ENCODE data around the gene FGF3.

Gene FGF3

DNA sequence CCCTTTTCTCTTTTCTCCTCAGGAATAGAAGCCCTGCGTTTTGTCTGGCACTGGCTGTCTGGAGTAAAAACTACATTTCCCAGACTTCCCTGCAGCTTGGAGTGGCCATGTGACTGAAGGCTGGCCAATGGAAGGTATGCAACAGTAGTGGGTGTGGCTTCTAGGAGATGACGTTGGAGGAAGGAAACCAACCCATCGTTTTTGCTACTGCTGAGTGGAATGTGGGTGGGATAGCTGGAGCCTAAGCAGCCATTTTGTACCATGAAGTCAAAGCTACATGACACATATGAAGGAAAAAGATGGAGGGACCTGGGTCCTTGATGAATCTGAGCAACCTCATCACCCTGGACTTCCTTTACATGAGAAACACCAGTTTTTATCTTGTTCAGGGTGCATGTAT, 19.6 kb downstream of the FGF3 start:
- peak; percentile 11 to 48 for DNase-seq (ENCODE audit: low read depth in 2 of 2)
- no peak overlapping the region for H3K4me3 ChIP-seq (replicated peaks in 1 of 2; ENCODE audit: low read depth in 2 of 2, low read length in 2 of 2)
- TF ChIP-seq, protein P1, sequence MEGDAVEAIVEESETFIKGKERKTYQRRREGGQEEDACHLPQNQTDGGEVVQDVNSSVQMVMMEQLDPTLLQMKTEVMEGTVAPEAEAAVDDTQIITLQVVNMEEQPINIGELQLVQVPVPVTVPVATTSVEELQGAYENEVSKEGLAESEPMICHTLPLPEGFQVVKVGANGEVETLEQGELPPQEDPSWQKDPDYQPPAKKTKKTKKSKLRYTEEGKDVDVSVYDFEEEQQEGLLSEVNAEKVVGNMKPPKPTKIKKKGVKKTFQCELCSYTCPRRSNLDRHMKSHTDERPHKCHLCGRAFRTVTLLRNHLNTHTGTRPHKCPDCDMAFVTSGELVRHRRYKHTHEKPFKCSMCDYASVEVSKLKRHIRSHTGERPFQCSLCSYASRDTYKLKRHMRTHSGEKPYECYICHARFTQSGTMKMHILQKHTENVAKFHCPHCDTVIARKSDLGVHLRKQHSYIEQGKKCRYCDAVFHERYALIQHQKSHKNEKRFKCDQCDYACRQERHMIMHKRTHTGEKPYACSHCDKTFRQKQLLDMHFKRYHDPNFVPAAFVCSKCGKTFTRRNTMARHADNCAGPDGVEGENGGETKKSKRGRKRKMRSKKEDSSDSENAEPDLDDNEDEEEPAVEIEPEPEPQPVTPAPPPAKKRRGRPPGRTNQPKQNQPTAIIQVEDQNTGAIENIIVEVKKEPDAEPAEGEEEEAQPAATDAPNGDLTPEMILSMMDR (IDR thresholded peaks at IDR 0.05; ENCODE audit: low read depth, low read length) = no peak

DNA sequence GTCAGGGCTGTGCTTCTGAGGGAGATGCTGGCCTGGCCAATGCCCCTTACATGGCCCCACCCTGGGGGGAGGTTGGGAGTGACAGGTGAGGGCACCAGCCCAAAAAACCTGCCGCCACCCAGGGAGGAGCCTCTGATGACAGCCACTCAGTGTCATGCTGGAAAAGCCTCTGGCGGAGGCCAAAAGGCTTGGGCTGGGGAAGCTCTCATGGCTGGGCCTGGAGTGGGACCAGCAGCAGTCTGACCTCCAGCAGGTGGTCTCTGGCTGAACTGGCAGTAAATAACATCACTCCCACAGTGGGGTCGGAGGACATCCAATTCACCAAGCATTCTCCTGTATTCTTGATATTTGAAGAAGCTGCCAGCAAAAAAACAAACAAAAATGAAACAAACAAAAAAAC, 20.1 kb downstream of the FGF3 start:
- H3K4me3 ChIP-seq (replicated peaks in 1 of 2; ENCODE audit: low read depth in 2 of 2, low read length in 2 of 2) = no peak overlapping the region
- TF ChIP-seq, protein P1 (IDR thresholded peaks at IDR 0.05; ENCODE audit: low read depth, low read length) = no peak
- no peak for DNase-seq (ENCODE audit: low read depth in 2 of 2)

DNA sequence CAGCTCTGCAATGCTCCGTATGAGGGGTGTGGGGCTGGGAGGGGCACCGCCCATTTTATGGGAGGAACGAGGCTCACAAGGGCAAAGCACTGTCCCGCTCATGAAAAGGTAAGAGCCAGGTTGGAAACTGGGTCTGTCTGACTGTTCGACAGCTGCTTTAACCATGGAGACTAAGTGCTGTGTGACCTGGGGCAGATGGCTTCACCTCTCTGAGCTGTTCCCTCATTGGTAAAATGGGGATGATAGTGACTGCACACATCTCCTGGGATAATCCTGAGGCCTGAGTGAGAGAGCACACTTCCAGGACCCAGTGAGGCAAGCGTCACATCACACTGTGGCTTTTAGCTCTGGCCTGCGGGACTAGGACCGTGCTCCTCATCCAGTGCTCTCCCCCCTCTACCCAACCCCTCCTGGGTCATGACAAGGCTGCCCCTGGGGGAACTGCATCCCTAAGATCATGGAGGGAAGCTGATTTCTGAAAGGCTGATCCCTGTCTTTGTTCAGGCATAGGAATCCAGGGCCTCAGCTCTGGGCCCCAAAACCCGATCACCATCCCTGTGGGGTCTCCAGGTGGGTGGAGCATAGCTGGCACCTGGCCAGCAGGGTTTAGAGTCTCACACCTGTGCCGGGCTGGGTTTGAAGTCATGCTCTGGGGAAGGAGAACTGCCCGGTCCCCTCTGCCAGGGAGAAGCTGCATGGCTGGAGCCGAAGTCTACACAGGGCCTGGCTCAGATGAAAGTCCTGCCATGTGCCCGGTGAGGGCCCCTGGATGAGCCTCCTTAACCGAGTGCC, 21.3 kb downstream of the FGF3 start:
- DNase-seq (ENCODE audit: low read depth in 2 of 2) = no peak
- no peak overlapping the region for H3K4me3 ChIP-seq (replicated peaks in 1 of 2; ENCODE audit: low read depth in 2 of 2, low read length in 2 of 2)
- TF ChIP-seq, protein P1 (IDR thresholded peaks at IDR 0.05; ENCODE audit: low read depth, low read length) = no peak

- H3K4me3 ChIP-seq (replicated peaks in 1 of 2; ENCODE audit: low read depth in 2 of 2, low read length in 2 of 2) = no peak overlapping the region
- no peak for DNase-seq (ENCODE audit: low read depth in 2 of 2)
- TF ChIP-seq, protein P1 (IDR thresholded peaks at IDR 0.05; ENCODE audit: low read depth, low read length) = no peak
These were observed 22.1 kb downstream of the FGF3 start for GRCh38 chr11:69797156-69797555.

DNA sequence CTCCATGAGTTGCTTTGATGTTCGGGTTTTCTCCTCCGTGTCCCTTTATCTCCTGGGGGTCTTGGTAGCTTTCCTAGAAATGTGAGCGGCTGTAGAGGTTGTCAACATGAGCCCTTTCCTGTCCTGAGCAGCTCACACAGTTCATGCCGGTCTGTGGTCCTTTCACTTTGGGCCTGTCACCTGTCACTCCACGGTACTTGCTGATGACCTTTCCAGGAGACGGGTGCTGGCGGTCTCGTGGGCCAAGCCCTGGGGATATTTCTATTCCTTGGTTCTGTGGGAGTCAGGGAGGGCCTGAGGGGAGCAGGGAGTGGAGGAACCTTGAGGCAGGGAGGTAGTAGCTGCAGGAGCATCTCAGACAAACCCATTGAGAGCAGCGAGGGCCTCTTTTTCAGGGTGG, 23.2 kb downstream of the FGF3 start:
- no peak overlapping the region for H3K4me3 ChIP-seq (replicated peaks in 1 of 2; ENCODE audit: low read depth in 2 of 2, low read length in 2 of 2)
- TF ChIP-seq, protein P1 (IDR thresholded peaks at IDR 0.05; ENCODE audit: low read depth, low read length) = no peak
- no peak for DNase-seq (ENCODE audit: low read depth in 2 of 2)

- TF ChIP-seq, protein P1 (IDR thresholded peaks at IDR 0.05; ENCODE audit: low read depth, low read length) = no peak
- peak; percentile 46 to 48 for DNase-seq (ENCODE audit: low read depth in 2 of 2)
- H3K4me3 ChIP-seq (replicated peaks in 1 of 2; ENCODE audit: low read depth in 2 of 2, low read length in 2 of 2) = no peak overlapping the region
These were observed 27.7 kb downstream of the FGF3 start for GRCh38 chr11:69791276-69792180.
